HG03520 (cell line): ENCODE data around the gene TEAD1.

Experiments
- ATAC-seq: cut with Tn5 transposase; IDR thresholded peaks from one replicate; pipeline ENCODE4 v1.9.1; 2021; ENCODE audit warnings: mild to moderate bottlenecking, moderate library complexity; ENCODE audit not compliant: unreplicated experiment

TEAD1 gene

DNA sequence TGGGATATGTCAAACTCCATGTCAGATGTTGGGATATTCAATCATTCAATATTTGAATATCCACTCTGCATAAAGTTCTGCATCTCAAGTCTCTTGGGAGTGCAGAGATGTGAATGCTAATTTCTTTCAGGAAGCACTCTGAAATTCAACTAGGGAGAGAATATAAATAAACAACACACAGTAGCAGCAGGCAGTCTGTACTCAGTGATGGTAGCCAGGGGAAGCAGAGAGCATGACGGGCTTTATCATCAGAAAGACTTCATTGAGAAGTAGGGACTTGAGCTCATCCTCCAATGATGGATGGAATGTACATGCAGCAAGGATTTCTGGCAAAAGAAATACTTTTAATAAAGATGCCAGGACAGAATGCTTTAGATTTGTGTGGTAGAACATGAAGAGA lies 9.8 kb upstream of the TEAD1 start:
- ATAC-seq: no peak

DNA sequence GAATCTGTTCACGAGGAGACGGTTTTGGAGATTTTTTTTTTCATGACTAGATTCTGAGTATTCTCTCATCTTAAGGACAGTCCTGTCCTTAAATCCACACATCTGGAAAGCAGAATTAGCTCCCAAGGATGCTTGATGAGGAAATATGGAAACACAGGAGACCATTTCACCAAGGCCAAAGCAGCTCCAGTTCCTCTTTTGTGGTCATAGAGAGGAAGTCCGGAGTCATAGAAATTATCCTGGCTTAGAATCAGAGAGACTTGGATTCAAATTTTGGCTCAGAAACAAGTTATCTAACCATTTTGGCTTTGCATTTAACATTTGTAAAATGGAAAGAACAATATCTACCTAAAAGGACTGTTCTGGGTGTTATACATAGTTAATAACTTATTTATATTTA lies 7.3 kb upstream of the TEAD1 start:
- no peak for ATAC-seq

DNA sequence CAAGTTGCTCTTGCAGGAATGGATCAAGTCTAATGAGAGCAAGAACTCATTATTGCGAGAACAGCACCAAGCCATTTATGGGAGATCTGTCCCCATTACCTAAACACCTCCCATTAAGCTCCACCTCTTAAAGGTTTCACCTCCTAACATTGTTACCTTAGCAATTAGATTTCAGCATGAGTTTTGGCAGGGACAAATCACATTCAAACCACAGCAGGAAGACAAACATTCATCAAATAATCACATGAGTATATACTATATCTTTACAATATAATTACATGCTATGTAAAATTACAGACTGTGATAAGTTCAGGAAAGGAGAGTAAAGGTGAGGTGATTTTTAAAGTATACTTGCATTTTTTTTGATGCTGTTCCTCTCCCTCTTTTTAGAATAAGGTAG lies 6.6 kb upstream of the TEAD1 start:
- ATAC-seq: no peak

DNA sequence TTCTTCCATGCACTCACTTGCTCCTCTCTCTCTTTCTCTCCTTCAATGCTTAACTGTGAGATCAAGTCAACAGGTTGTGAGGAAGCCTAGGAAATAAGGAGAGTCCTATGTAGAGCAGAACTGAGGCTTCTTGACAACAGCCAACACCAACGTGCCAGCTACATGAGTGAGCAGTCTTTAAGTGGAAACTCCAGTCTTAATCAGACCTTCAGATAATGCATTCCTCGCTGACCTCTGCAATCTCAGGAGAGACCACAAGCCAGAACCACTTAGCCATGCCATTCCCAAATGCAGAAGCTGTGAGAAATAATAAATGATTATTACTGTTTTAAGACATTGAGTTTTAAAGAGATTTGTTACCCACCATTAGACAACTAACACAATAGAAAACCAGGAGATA lies 6.1 kb upstream of the TEAD1 start:
- no peak for ATAC-seq

DNA sequence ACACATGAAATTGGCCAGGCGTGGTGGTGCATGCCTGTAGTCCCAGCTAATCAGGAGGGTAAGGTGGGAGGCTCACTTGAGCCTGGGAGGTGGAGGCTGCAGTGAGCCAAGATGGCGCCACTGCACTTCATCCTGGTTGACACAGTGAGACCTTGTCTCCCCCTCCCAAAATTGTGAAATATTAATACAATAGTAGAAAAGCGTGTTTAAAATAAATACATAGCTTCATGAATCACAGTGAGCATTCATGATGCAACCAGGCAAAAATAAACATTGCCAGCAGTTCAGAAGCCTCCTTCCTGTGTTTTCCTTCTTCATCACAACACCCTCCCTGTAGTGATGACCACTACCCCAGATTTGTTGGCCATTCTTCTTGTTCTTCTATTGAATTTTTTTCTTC lies 4.3 kb upstream of the TEAD1 start:
- no peak for ATAC-seq

DNA sequence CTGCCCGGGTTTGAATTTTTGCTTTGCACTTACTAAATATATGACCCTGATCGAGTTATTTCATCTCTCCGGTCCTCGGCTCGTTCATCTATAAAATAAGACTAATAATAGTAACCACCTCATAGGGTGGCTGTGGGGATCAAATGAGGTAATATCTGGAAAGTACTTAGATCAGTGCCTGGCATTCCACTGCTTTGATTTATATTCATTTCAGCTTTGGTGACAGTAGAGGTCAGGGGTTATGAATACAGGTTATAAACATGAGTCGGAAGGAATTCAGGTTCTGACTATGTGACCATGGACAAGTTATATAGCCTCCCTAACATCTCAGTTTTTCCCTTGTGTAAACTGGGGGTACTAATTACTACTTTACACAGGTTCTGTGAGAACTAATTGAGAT lies 2.9 kb upstream of the TEAD1 start:
- ATAC-seq: no peak

DNA sequence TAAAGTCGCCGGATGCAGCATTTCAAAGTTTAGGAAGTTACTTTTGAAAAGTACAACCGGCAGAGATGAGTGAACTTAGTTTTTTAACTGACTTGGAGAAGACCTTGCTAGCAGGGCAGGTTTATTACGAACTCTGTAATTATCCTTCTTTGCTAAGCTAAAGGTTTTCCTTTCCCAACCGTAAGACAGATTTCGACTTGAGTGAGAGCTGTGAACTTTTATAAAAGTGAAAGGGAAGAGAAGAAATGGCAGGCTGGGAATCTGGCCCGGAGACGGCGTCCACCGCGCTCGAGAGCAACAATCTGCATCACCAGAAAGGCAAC lies 659 bp upstream of the TEAD1 start:
- ATAC-seq: peak; percentile 10

DNA sequence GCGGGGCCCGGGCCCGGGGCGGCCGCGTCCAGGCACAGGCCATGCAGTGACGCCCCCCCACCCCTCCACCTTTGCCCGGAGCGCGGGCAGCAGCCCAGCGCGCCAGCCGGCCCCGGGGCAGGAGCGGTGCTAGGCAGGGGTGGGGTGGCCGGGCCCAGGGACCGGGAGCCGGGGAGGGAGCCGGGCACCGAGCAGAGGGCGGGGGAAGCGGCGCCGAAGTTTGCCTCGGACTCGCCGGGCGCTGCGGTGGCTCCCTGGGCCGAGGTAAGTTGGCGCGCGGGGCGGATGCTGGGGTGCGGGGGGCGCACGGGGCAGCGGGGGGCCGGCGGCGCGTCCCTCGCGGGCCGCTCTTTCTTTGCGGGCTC lies 332 bp downstream of the TEAD1 start:
- no peak for ATAC-seq

DNA sequence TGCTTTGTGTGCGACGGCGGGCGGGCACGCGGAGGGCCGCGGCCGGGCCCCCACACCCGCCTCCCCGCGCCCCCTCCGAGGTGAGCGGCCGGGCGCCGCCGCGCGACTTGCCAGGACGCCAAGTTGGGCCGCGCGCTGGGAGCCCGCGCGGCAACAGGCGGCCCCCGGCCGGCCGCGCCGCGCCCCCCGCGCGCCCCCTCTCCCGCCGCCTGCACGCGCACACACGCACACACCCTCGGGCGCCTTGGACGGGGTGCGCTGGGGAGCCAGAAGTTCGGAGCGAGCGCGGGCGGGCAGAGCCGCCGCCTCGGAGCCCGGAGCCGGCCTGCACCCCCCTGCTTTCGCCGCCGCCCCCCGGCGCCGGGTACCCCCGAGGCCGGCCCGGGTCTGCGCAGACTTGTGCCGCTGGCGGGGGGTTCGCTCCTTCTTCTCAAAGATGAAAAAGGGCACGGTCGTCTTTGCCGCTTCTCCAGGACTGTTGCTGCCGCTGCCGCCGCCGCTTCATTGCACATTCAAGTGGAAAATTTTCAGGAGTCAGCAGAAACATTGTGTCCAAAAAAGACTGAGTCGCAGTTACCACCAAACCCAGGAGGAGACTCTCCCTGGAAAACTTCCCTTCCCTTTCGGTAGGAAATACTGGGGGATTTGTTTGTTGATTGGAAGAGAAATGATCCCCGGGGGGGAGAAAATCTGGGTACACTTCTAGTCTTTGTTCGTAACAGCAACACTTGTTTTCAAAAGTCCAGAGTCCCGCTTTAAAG lies 895 bp downstream of the TEAD1 start:
- no peak for ATAC-seq

DNA sequence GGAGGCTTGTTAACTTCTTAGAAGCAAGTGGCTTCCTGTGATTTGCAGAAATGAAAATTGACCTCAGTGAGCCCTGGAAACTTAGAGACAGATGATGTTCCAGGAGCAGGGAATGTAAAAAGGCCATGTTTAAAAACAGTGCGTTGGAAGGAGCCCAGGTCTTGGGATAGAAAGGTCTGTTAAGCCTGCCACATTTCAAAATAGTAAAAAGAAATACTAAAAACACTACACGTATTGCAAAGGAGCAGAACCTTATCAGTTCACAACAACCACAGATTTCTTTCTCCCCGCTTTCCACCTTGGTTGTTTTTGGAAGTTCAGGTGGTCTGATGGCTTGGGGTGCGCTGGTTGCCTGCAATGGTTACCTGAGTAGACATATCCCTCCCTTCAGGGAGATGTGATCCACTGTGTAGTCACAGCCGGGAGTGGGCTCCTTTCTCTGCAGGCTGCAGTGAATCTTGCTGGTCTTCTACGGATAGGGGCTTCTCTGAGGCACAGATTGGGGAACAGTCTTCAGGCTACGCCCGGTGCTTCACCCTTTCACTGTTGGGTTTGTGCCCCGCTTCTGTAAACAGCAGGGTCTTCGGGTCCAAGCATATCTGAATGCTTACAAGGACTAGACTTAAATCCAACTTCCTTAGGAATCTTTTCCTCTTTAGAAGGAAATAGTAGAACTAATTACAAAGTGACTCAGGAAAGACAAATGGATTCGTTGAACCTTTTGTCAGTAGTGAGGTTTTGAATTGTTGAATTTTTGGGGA lies 1.9 kb downstream of the TEAD1 start:
- no peak for ATAC-seq

DNA sequence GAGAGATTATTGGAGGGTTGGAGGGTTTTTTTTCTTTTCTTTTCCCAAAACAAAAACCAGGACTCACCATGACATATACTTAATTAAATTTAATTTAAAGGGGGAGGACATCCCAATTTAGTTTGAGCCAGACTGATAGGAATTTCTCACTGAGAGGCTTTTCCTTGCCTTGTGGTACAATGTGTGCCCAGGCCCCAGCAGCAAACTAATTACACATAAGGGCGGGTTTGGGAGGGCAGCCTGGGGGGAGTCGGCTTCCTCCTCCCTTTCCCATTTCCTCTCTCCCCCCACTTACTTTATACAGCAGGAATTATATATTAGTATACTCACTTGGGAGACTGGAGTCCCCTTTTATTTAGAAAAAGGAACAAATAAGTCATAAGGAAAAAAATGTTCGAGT lies 2.9 kb downstream of the TEAD1 start:
- no peak for ATAC-seq

DNA sequence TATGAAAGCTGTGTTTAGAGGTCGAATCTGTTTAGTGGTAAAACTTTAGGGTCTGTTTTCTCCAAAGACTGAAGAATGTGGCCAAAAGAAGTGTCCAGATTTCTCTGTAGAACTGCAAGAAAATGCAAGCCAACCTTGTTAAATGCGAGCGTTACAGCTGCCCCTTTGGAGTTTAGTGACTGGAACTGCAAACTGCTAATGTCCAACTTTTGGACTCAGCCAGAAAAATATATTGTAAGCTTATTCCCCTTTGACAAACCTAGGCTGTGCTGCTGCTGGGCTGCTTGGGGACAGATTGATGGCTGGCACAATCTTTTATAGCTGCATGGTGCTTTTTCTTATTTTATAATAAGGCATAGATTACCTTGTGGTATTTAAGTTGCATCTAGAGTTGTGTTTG lies 3.9 kb downstream of the TEAD1 start:
- no peak for ATAC-seq

DNA sequence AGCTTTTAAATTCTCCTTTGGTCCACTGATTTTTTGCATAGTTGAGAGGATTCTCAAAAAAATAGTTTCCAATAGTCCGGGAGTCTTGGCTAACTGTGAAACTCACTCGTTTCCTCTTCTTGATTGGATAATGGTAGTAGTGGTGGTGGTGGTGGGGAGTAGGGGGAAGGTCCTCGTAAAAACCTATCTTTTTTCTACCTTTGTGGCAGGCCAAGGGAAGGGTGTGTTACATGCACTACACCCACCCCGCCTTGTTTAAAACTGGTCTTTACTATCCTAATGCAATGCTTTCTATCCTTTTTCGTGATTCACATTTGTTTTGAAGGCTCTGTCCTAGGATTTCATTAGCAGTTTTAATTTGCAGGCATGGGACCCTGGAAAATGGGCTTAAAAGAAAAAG lies 4.8 kb downstream of the TEAD1 start:
- no peak for ATAC-seq

DNA sequence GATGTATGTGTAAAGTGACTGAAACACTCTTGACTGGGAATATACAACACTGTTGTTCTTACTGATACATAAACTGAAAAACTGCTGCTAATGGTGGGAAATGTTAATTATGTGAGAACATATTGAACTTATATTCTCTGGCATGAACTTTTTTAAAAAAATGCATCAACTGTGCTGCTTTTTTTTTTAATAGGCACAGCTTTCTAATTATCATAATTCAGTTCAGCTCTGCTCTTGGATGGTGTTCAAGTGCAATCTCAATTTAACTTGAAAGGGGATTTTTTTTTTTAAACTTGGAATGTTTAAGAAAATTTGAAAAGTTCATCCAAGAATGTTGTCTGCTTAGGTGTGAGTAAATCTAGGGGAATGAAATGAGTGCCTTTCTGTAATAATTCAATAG lies 5.2 kb downstream of the TEAD1 start:
- ATAC-seq: no peak

DNA sequence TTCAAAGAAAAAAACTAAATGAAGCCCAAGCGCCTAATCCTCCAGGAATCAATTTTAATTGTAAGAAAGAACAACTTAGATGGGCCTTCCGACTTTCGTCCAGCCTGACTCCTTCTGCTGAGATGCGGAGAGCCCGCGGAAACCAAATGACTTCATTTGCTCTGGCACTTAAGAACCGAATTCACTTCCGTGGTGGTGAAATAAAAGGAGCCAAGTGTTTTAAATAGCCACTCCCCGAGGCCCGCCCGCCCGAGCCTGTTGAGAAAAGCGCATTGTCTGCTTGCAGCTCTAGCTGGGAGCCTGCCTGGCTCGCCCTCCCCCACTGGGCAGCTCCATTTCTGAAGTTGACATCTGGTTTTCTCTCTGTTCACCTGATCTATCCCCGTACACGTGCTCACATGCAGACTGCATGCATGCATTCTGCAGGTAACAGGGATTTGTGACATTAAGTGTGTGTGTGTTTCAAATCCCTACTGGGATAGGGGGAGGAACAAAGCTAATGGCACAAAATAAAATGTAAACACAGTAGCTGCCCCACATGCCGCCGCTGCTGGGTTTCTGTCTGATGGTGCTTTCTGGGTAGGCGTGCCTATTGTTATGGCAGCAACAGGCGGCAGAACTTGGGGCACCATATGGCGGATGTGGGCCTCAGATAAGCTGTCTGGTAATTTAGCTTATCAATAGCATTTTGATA lies 6.2 kb downstream of the TEAD1 start:
- no peak for ATAC-seq

DNA sequence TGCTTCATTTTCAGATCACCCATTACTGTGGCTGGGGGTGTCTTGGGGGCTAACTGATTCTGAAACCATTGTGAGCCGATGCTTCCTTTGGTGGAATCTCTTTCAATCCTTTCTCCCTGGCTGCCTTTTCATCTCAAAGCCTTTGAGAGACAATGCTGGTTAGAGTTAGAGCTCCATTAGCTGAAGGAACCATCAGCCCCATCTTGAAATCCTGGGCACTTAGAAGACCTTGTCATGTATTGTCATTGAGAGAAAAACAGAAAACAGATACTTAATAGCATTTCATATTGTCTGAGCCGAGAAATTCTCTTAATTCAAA lies 6.7 kb downstream of the TEAD1 start:
- no peak for ATAC-seq

DNA sequence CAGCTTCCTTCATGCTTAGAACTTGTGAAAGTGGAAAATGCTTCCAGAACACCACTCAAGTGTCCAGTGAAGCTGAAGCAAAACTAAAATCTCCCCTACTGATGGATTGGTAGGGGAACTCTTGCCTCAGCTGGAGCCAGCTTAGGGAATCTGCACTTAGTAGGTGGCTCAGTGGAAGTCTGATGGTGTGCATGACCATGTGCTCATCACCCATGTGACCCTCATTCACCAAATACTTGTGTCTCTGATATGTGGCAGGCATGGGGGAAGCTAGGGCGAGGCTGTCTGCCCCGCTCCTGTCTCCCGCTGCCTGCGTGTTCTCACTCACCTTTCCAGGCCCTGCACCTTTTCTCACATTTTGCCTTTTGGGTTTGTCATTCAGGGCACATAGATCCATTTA lies 7.2 kb downstream of the TEAD1 start:
- ATAC-seq: no peak

DNA sequence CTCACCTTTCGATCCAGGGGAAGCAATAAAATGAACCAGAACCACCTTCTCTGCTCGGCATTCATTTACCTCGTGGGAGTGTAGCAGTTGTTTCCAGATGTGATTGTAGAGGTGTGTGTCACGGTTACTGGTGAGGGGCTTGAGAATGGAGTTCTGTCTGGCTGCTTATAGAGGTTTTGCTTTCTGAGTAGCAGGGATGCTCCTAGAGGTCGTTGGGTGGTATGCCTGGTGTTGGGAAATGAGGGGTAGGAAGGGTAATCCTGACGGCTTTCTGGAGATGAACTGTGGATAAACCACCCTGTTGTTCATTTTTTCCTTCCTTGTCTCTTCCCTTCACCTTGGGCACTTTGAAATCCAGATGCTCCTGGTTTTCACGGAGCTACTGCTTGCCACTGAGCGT lies 8.1 kb downstream of the TEAD1 start:
- no peak for ATAC-seq

DNA sequence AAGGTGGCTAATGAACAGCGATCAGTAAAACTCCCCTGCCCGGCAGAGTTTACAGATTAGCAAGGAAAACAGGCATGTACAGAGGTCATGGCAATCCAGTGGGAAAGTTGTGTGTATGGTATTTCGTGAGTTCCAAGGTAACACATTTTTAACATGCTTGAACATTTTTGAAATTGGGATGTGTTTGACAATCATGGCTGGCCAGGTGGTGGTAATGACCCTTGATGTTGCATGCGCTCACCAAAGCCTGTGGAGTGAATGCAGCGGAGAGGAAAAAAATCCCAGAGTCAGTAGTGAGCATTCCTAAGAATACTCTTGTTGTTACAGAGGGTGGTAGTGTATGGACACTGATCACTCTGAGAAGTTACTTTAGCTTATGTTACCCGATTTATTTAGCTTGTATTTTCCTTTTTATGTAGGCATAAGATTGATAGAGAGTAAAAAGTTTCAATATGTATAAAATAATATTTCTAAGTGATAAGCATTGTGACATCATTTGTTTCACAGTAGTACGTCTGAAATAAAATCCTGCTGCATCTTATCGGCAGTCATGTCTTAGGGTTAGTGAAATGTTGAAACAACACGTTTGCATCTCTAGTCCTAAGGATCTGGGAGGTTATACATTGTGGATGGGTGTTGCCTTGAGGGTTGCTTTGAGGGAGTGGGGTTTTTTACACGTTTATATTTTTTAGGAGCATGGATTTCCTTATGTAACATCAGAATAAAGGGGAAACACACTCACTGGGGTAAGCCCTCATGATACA lies 8.7 kb downstream of the TEAD1 start:
- ATAC-seq: no peak

DNA sequence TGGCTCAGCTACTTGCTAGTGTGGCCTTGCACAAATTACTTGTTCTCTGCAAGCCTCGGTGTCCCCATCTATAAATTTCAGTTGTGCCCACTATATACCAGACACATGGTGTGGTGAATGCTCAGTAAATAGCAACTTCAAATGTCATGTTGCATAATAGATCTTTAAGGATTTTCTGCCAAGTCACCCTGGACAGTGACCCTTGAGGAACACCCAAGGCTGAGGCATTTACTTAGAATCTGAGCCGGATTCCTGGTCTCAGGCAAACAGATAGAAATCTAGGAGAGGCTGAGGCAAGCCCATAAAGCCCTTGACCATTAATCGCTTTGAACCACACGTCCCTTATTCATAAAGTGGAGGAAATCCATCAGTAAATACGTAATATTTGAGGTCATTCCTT lies 9.7 kb downstream of the TEAD1 start:
- no peak for ATAC-seq

DNA sequence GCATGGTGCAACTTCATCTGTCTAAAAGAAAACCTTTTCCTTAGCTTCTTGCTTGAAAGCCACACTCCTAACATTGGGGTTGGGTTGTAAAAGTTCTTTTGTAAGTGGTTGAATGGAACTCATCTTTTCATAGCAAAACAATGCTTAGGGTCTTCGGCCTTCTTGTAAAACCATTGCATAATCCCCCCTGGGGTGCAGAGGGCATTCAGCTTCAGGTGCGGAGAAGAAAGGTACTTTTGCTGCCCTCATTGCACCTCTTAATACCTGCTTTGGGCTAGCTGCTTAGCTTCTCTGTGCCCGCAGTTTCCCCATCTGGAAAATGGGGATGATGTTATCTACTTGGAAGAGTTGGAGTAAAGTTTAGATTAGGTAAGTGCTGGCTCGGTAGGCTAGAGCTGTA lies 10.1 kb downstream of the TEAD1 start:
- no peak for ATAC-seq

DNA sequence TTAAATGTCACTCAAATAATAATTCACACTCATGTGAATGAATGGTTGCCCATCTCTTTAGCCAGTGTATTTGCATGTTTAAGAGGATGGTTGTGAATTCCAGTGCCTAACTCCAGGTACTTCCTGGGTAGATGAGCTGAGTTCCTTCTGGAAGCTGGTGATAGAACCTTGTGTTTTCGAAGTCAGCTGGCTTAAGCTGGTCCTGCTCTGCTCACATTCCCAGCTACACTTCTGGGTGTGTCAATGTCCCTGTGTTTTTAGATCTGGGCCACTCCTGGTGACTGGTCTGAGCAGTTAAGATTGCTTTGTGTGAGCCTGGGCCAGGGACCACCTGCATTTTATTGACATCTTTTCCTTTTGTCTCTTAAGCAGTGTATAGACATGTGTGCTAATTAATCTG lies 10.6 kb downstream of the TEAD1 start:
- ATAC-seq: no peak
